Stimulated activated CD8-positive, alpha-beta memory T cell treated with anti-CD3 and anti-CD28 coated beads, Interleukin-7, amount 100 ng/mL, for 48 hours (primary cell): ENCODE data around the gene EFTUD2.
"Not testable (repeated sequence)": the region's sequence is repeated elsewhere in the genome, so short reads cannot be mapped to it uniquely, and the experiment has no call there.

Source experiments
- DNase-seq, 2 donors: peaks; one replicate each; pipeline ENCODE4 v3.0.0-alpha.2; 2020; ENCODE audit warnings: low read depth in 1 of 2; ENCODE audit errors: extremely low read depth in 1 of 2

The EFTUD2 gene

DNA sequence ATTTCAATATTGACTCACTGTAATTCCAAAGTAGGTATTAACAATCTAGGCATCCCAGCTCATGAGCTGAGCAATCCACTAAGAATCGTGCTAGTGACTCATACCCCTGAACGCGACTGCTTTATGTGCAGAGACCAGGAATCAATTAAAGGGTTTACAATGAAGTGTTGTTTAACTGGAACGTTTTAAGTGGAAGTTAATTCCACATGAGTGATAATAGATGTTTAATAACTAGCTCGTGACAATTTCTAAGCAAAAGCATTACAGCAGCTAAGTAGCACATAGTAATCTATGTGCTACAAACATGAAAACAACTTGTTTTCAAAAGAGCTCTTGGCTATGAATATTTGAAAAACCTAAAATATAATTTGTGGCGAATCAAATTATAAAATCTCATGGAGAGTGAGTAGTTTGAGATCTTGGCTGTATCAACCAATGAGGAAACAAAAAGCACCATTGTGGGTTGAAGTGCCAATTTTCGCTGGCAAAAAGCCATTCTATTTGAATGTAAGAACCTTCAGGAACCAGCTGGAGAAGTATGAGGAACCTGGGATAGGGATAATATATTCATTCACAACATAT, 78.5 kb downstream of the EFTUD2 start:
- DNase-seq, result no peak

DNA sequence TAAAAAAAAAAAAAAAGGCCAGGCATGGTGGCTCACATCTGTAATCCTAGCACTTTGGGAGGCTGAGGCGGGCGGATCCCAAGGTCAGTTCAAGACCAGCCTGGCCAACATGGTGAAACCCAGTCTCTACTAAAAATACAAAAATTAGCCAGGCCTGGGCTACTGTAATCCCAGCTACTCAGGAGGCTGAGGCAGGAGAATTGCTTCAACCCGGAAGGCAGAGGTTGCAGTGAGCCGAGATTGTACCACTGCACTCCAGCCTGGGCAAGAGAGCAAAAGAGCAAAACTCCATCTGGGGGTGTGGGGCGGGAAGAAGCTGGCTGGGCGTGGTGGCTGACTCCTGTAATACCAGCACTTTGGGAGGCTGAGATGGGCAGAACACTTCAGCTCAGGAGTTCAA, 80.7 kb downstream of the EFTUD2 start:
- DNase-seq, result not testable (repeated sequence)

DNA sequence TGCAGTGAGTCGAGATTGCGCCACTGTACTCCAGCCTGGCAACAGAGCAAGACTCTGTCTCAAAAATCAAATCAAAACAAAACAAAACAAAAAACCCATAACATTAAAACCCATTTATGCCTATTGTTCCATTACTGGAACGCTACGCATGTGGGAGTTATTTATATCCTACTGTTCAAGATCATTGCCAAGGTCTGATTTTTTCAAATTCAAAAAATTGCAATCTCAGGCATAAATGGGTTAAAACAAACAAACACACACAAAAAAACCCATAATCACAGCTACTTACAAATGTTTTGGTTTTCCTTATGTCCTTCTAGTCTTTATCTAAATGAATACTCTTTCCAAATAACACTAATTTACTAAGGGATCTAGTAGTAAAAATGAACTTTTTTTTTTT, 87.0 kb downstream of the EFTUD2 start:
- no peak for DNase-seq

DNA sequence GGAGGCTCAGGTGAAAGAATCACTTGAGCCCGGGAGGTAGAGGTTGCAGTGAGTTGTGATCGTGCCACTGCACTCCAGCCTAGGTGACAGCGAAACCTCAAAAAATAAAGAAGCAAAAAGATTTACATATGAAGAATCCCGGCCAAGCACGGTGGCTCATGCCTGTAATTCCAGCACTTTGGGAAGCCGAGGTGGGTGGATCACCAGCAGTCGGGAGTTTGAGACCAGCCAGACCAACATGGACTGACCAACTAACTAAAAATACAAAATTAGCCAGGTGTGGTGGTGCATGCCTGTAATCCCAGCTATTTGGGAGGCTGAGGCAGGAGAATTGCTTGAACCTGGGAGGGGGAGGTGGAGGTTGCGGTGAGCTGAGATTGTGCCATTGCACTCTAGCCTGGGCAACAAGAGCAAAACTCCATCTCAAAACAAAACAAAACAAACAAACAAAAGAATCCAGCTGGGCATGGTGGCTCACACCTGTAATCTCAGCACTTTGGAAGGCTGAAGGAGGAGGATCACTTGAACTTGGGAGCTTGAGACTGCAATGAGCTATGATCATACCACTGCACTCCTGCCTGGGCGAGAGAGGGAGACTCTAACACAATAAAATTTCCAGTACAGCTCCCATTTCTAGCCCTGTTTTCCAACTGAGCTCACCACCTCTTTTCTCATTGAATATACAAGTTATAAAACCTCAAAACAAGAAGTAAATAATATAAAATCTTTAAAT, 90.4 kb downstream of the EFTUD2 start:
- not testable (repeated sequence) for DNase-seq

DNA sequence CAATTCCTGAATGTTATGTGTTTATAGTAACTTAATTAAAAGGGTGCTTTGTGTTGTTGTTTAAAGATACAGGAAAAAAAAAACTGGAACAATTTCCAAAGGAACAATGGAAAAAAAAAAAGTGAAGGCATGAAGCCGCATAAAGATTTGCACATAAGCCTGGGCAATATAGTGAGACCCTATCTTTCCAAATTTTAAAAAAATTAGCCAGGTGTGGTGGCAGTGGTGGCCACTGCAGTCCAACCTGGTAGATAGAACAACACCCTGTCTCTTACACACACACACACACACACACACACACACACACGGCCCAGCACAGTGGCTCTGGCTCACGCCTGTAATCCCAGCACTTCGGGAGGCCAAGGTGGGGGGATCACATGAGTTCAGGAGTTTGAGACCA, 91.1 kb downstream of the EFTUD2 start:
- no peak for DNase-seq

DNA sequence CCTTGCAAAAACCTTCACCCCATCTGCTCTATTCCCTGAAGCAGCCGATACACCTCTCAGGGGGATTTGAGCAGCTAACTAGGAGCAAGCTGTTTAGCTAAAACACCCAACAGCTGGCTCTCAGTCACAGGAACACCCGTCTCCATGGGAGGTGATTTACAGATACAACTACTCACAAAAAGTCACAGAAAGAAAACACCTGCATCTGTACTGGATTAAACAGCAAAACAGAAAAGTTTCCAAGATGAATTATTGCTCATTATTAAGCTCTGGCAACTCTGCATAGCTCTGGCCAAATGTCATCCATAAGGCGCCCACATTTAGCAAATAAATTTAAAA, 91.5 kb downstream of the EFTUD2 start:
- no peak for DNase-seq

DNA sequence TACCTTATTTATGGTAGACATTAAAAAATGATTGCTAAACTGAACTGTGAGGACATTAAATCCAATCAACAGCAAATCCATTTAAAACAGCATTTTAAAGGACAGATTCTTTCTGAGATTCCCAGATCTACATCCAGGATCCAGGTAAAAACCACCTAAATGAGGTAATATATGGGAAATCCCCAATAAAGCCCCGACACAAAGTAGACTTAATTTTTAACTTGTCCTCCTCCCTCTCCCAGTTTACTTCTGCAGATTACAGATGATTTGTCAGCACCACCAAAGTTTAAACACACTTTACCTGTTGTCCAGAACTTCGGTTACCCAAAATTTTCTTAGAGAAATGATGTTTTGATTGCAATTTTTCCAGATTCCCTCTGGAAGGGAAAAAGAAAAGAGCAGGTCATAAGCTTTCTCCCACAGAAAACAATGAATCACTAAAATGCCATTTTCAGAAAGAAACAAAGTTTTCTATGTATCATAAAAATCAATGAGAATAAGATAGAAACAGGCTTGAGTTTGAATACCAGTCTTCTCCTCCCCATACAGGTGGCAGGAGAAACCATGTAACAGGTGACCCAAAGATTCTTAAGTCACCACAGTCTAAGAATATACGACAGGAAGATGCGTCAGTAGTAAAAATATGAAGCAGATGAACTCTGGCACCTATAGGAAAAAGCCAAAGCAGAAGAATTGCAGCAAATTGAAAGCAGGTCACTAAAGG, 92.0 kb downstream of the EFTUD2 start:
- DNase-seq, result no peak

DNA sequence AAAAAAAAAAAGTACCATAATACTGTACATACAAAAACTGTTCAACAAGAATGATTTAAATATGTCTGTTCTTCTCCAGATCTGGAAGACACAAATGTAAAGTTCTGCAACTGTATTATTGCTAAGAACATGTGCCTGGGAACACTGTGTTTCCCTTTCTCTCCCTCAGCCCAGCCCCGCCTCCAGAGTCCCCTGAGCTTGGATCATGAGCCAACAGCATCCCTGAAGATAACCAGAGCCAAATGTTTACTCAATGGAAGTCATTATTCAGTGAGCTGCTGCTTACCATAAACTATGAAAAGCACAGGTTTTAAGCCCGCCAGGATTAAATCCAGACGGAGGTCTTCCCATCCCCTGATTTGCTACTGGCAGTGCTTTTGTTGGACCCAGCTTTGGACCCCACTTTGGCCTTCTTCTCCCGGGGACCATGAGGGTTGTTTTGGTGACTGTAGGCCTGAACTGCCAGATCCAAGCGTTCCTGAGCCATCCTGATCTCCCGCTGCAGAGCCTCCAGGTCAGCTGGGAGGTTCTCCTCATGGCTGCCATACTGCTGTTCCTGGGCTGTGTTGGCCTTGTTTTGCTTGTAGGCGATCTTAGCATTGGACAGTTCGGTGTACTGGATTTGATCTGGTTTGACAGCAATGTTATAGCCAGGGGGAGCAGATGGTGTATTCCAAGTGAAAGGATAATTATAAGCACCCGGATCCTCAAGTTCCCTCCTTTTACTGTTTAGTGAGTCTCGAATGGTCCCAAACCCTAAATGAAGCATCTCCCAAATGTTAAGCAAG, 94.7 kb downstream of the EFTUD2 start:
- no peak for DNase-seq

DNA sequence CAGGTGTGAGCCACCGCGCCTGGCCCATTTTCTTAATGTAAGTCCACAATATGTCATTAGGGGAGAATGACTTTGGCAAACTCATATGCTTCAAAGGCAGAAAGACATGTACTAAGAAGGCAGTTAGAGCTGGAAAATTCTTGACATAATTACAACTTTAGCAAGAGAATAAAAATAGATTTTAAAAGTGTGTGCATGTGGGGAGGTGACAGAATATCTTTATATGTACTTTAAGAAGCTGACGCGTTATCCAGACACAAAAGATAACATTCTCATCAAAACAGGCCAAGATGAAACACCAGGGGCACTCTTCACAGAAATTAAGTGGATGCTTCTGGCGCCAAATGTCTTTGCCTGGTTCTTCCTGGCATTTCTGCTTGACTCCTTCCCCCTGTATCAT, 97.4 kb downstream of the EFTUD2 start:
- DNase-seq, result no peak
